ENCODE measurements around the gene RABGGTA.
A peak's percentile ranks its signal among the peaks of the same experiment; 100 is the strongest.

Gene RABGGTA

GRCh38 chr14:24308342-24309124 lies 37.1 kb upstream of the RABGGTA start:
- H3K4me2 ChIP-seq (ENCODE audit: low read length) = no peak overlapping the region
- H4K20me1 ChIP-seq (ENCODE audit: insufficient read depth, low read length) = no peaks in the 10 kb centered on the region

GRCh38 chr14:24307575-24308341 lies 36.4 kb upstream of the RABGGTA start, which contains the start of gene CIDEB:
Gene CIDEB (minus strand): TSS chr14:24307977. CDS start chr14:24307858, 119 bp downstream.
- Histone ChIP-seq H3K9me3 (ENCODE audit: low read length) (no peaks in the 10 kb centered on the region), H3K27ac (ENCODE audit: low read depth, low read length, poor library complexity, severe bottlenecking) (no peak within 1 kb of the TSS), H3K79me2 (ENCODE audit: insufficient read depth, low read length) (no peaks in the 10 kb centered on the region), H3K36me3 (ENCODE audit: insufficient read depth, low read length) (peaks cover 61% of the 10 kb centered on the region), H3F3A (ENCODE audit: insufficient read depth, low read length) (no peaks in the 10 kb centered on the region), H2AFZ (ENCODE audit: low read length) (no peak within 1 kb of the TSS), H3K9me2 (ENCODE audit: low read depth, low read length) (no peaks in the 10 kb centered on the region), H4K20me1 (ENCODE audit: insufficient read depth, low read length) (no peaks in the 10 kb centered on the region), H3K4me2 (ENCODE audit: low read length) (no peak within 1 kb of the TSS), H3K27me3 (ENCODE audit: insufficient read depth, low read length) (no peaks in the 10 kb centered on the region), H3K9ac (ENCODE audit: low read length) (no peak within 1 kb of the TSS), H3K4me1 (ENCODE audit: insufficient read depth, low read length, severe bottlenecking) (peaks cover 29% of the 10 kb centered on the region), H3K4me3 (ENCODE audit: low read depth, low read length, poor library complexity, severe bottlenecking) (no peak within 1 kb of the TSS)
- TF ChIP-seq EZH2 (IDR thresholded peaks at IDR 0.05; ENCODE audit: borderline replicate concordance, low read length) = no peak
- TF ChIP-seq CTCF (IDR thresholded peaks at IDR 0.05; ENCODE audit: low read length) = peak; percentile 96

More at GRCh38 chr14:24308342-24309124, 37.1 kb upstream of the RABGGTA start:
- peak; percentile 4; the same call in 1 of the 2 replicates for TF ChIP-seq CTCF (IDR thresholded peaks at IDR 0.05; ENCODE audit: low read length)
- no peak for TF ChIP-seq EZH2 (IDR thresholded peaks at IDR 0.05; ENCODE audit: borderline replicate concordance, low read length)
- no peaks in the 10 kb centered on the region for H3K9me3 ChIP-seq (ENCODE audit: low read length)
- no peaks in the 10 kb centered on the region for H3K27me3 ChIP-seq (ENCODE audit: insufficient read depth, low read length)
- H3K9me2 ChIP-seq (ENCODE audit: low read depth, low read length) = no peaks in the 10 kb centered on the region
- no peak overlapping the region for H3K9ac ChIP-seq (ENCODE audit: low read length)
- no peak overlapping the region for H3K27ac ChIP-seq (ENCODE audit: low read depth, low read length, poor library complexity, severe bottlenecking)
- peaks cover 32% of the 10 kb centered on the region for H3K4me1 ChIP-seq (ENCODE audit: insufficient read depth, low read length, severe bottlenecking)
- H3K79me2 ChIP-seq (ENCODE audit: insufficient read depth, low read length) = no peaks in the 10 kb centered on the region
- H3K4me3 ChIP-seq (ENCODE audit: low read depth, low read length, poor library complexity, severe bottlenecking) = no peak overlapping the region
- H3F3A ChIP-seq (ENCODE audit: insufficient read depth, low read length) = no peaks in the 10 kb centered on the region
- H2AFZ ChIP-seq (ENCODE audit: low read length) = no peak overlapping the region
- peaks cover 53% of the 10 kb centered on the region for H3K36me3 ChIP-seq (ENCODE audit: insufficient read depth, low read length)

DNA sequence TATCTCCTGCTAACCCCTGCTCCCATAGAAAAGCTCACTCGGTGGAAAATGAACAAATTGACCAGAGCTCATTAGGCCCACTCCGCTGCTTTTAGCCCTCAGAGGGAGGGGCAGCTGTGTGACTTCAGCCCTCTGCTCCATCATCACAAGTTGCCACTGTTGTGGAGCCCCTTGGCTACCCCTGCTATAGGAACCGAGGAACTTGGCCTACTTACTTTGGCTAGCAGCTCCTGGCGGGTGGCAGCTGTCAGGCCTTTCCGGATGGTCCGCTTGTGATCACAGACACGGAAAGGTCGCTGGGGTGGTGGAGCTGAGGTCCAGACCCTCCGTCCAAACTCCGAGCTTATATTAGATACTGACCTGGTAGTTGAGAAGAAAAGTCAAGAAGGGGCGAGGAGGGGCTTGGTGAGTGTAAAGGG lies 35.8 kb upstream of the RABGGTA start:
- no peak overlapping the region for H3K9ac ChIP-seq (ENCODE audit: low read length)
- H3K27ac ChIP-seq (ENCODE audit: low read depth, low read length, poor library complexity, severe bottlenecking) = no peak overlapping the region
- H3K27me3 ChIP-seq (ENCODE audit: insufficient read depth, low read length) = no peaks in the 10 kb centered on the region
- peaks cover 27% of the 10 kb centered on the region for H3K4me1 ChIP-seq (ENCODE audit: insufficient read depth, low read length, severe bottlenecking)
- no peaks in the 10 kb centered on the region for H3K79me2 ChIP-seq (ENCODE audit: insufficient read depth, low read length)
- no peaks in the 10 kb centered on the region for H4K20me1 ChIP-seq (ENCODE audit: insufficient read depth, low read length)
- H2AFZ ChIP-seq (ENCODE audit: low read length) = no peak overlapping the region
- H3K9me3 ChIP-seq (ENCODE audit: low read length) = no peaks in the 10 kb centered on the region
- H3K4me3 ChIP-seq (ENCODE audit: low read depth, low read length, poor library complexity, severe bottlenecking) = no peak overlapping the region
- H3K36me3 ChIP-seq (ENCODE audit: insufficient read depth, low read length) = peaks cover 67% of the 10 kb centered on the region
- H3F3A ChIP-seq (ENCODE audit: insufficient read depth, low read length) = no peaks in the 10 kb centered on the region
- TF ChIP-seq CTCF (IDR thresholded peaks at IDR 0.05; ENCODE audit: low read length) = no peak
- H3K9me2 ChIP-seq (ENCODE audit: low read depth, low read length) = no peaks in the 10 kb centered on the region
- H3K4me2 ChIP-seq (ENCODE audit: low read length) = no peak overlapping the region

Data from OCI-LY1 (cell line).